GM19035 (cell line): ENCODE measurements around the gene RRM2.

Experiments used
- ATAC-seq: cut with Tn5 transposase; IDR thresholded peaks from one replicate; pipeline ENCODE4 v1.9.1; 2021; ENCODE audit not compliant: unreplicated experiment

The RRM2 gene

GRCh38 chr2:10122500-10123280 is at the start of gene RRM2:
Gene RRM2, plus strand, starts transcription at chr2:10122739. Its CDS starts 60 bp downstream, at chr2:10122799.
- peak; percentile 65 for ATAC-seq

- ATAC-seq = no peak
Measured at GRCh38 chr2:10073706-10074105, 48.8 kb upstream of the RRM2 start.

GRCh38 chr2:10075101-10075500 is 47.4 kb upstream of the RRM2 start:
- no peak for ATAC-seq

- no peak for ATAC-seq
Measured at GRCh38 chr2:10075571-10076209, 46.8 kb upstream of the RRM2 start.

GRCh38 chr2:10076511-10076910 is 46.0 kb upstream of the RRM2 start:
- ATAC-seq = no peak

GRCh38 chr2:10076988-10077527 is 45.5 kb upstream of the RRM2 start:
- ATAC-seq = no peak

- ATAC-seq = no peak
Measured at GRCh38 chr2:10078001-10078400, 44.5 kb upstream of the RRM2 start.

- ATAC-seq = no peak
Measured at GRCh38 chr2:10078704-10079265, 43.8 kb upstream of the RRM2 start.

- peak; percentile 27 for ATAC-seq
Measured at GRCh38 chr2:10079266-10079869, 43.2 kb upstream of the RRM2 start.

- ATAC-seq = peak; percentile 30
Measured at GRCh38 chr2:10079870-10080535, 42.5 kb upstream of the RRM2 start, which contains the start of gene CYS1. Gene CYS1, minus strand, starts transcription at chr2:10080411. Its CDS starts 188 bp downstream, at chr2:10080223.

- peak; percentile 22 for ATAC-seq
Measured at GRCh38 chr2:10080536-10081304, 41.8 kb upstream of the RRM2 start.

GRCh38 chr2:10083046-10083445 is 39.5 kb upstream of the RRM2 start:
- no peak for ATAC-seq

GRCh38 chr2:10083692-10084211 is 38.8 kb upstream of the RRM2 start:
- peak; percentile 34 for ATAC-seq

- ATAC-seq = no peak
Measured at GRCh38 chr2:10084223-10084865, 38.2 kb upstream of the RRM2 start.

GRCh38 chr2:10085043-10085667 is 37.4 kb upstream of the RRM2 start:
- no peak for ATAC-seq

GRCh38 chr2:10085668-10086059 is 36.9 kb upstream of the RRM2 start:
- ATAC-seq = no peak

GRCh38 chr2:10086950-10087349 is 35.6 kb upstream of the RRM2 start:
- ATAC-seq = no peak

- ATAC-seq = no peak
Measured at GRCh38 chr2:10087360-10087759, 35.2 kb upstream of the RRM2 start.
